ENCODE measurements around the gene DLST.

DLST gene

GRCh38 chr14:74907744-74908143, 26.0 kb downstream of the DLST start:
- no peaks in the 10 kb centered on the region for H3K9me2 ChIP-seq (replicated peaks; ENCODE audit: low read depth, low read length)
- H3K27me3 ChIP-seq (ENCODE audit: insufficient read depth, low read length, poor library complexity, severe bottlenecking): no peaks in the 10 kb centered on the region
- no peak overlapping the region for H2AFZ ChIP-seq (ENCODE audit: low read length)
- no peaks in the 10 kb centered on the region for H3K9me3 ChIP-seq (ENCODE audit: insufficient read depth, low read depth, low read length)
- no peaks in the 10 kb centered on the region for H3F3A ChIP-seq (ENCODE audit: low read depth)
- H4K20me1 ChIP-seq (ENCODE audit: insufficient read depth, low read length, poor library complexity, severe bottlenecking): no peaks in the 10 kb centered on the region
- H3K4me2 ChIP-seq (ENCODE audit: low read depth, low read length, poor library complexity, severe bottlenecking): no peak overlapping the region
- H3K4me1 ChIP-seq (ENCODE audit: insufficient read depth, low read length, poor library complexity, severe bottlenecking): no peaks in the 10 kb centered on the region
- TF ChIP-seq EZH2phosphoT487 (IDR thresholded peaks at IDR 0.05; ENCODE audit: borderline replicate concordance) (no peak), CTCF (conservative IDR thresholded peaks at IDR 0.05; ENCODE audit: low read length) (no peak)
- no peak overlapping the region for H3K9ac ChIP-seq (ENCODE audit: low read depth, low read length, poor library complexity, severe bottlenecking)
- H3K79me2 ChIP-seq (ENCODE audit: insufficient read depth, low read length): no peaks in the 10 kb centered on the region
- H3K36me3 ChIP-seq (ENCODE audit: insufficient read depth, low read length): peaks cover 26% of the 10 kb centered on the region; the same call in 1 of the 2 replicates
- H3K4me3 ChIP-seq (ENCODE audit: low read length, poor library complexity, severe bottlenecking): no peak overlapping the region

- H3K4me2 ChIP-seq (ENCODE audit: low read depth, low read length, poor library complexity, severe bottlenecking): no peak overlapping the region
- no peaks in the 10 kb centered on the region for H3K4me1 ChIP-seq (ENCODE audit: insufficient read depth, low read length, poor library complexity, severe bottlenecking)
- H3K27me3 ChIP-seq (ENCODE audit: insufficient read depth, low read length, poor library complexity, severe bottlenecking): no peaks in the 10 kb centered on the region
- peaks cover 17% of the 10 kb centered on the region; the same call in 1 of the 2 replicates for H3K36me3 ChIP-seq (ENCODE audit: insufficient read depth, low read length)
- H3K9ac ChIP-seq (ENCODE audit: low read depth, low read length, poor library complexity, severe bottlenecking): no peak overlapping the region
- no peaks in the 10 kb centered on the region for H3K9me2 ChIP-seq (replicated peaks; ENCODE audit: low read depth, low read length)
- no peak overlapping the region for H2AFZ ChIP-seq (ENCODE audit: low read length)
- H3K4me3 ChIP-seq (ENCODE audit: low read length, poor library complexity, severe bottlenecking): no peak overlapping the region
- H3F3A ChIP-seq (ENCODE audit: low read depth): no peaks in the 10 kb centered on the region
- no peak for TF ChIP-seq EZH2phosphoT487 (IDR thresholded peaks at IDR 0.05; ENCODE audit: borderline replicate concordance)
- TF ChIP-seq CTCF (conservative IDR thresholded peaks at IDR 0.05; ENCODE audit: low read length): no peak
- no peaks in the 10 kb centered on the region for H4K20me1 ChIP-seq (ENCODE audit: insufficient read depth, low read length, poor library complexity, severe bottlenecking)
- no peaks in the 10 kb centered on the region for H3K9me3 ChIP-seq (ENCODE audit: insufficient read depth, low read depth, low read length)
- H3K79me2 ChIP-seq (ENCODE audit: insufficient read depth, low read length): no peaks in the 10 kb centered on the region
These were observed 27.2 kb downstream of the DLST start for GRCh38 chr14:74908861-74909341.

- Histone ChIP-seq H3F3A (ENCODE audit: low read depth) (no peaks in the 10 kb centered on the region), H3K27me3 (ENCODE audit: insufficient read depth, low read length, poor library complexity, severe bottlenecking) (no peaks in the 10 kb centered on the region)
These were observed 27.8 kb downstream of the DLST start for GRCh38 chr14:74909501-74909900.

More at GRCh38 chr14:74909501-74909900, 27.8 kb downstream of the DLST start:
- H3K4me1 ChIP-seq (ENCODE audit: insufficient read depth, low read length, poor library complexity, severe bottlenecking): no peaks in the 10 kb centered on the region
- no peak overlapping the region for H3K4me3 ChIP-seq (ENCODE audit: low read length, poor library complexity, severe bottlenecking)
- H3K4me2 ChIP-seq (ENCODE audit: low read depth, low read length, poor library complexity, severe bottlenecking): no peak overlapping the region
- peaks cover 11% of the 10 kb centered on the region; the same call in 1 of the 2 replicates for H3K36me3 ChIP-seq (ENCODE audit: insufficient read depth, low read length)
- TF ChIP-seq EZH2phosphoT487 (IDR thresholded peaks at IDR 0.05; ENCODE audit: borderline replicate concordance) (no peak), CTCF (conservative IDR thresholded peaks at IDR 0.05; ENCODE audit: low read length) (no peak)
- H2AFZ ChIP-seq (ENCODE audit: low read length): no peak overlapping the region
- H4K20me1 ChIP-seq (ENCODE audit: insufficient read depth, low read length, poor library complexity, severe bottlenecking): no peaks in the 10 kb centered on the region
- no peaks in the 10 kb centered on the region for H3K79me2 ChIP-seq (ENCODE audit: insufficient read depth, low read length)
- no peak overlapping the region for H3K9ac ChIP-seq (ENCODE audit: low read depth, low read length, poor library complexity, severe bottlenecking)
- no peaks in the 10 kb centered on the region for H3K9me2 ChIP-seq (replicated peaks; ENCODE audit: low read depth, low read length)
- H3K9me3 ChIP-seq (ENCODE audit: insufficient read depth, low read depth, low read length): no peaks in the 10 kb centered on the region

All from Loucy (cell line).